ENCODE measurements around the gene ASB5.
"Not testable (repeated sequence)": the region's sequence is repeated elsewhere in the genome, so short reads cannot be mapped to it uniquely, and the experiment has no call there.

ASB5 gene

GRCh38 chr4:176300565-176300964, 31.5 kb upstream of the ASB5 start:
- Histone ChIP-seq H3K4me1 (ENCODE audit: insufficient read depth, low read length, poor library complexity, severe bottlenecking) (no peaks in the 10 kb centered on the region), H3F3A (ENCODE audit: low read depth) (no peaks in the 10 kb centered on the region), H3K4me3 (ENCODE audit: low read length, poor library complexity, severe bottlenecking) (no peak overlapping the region), H4K20me1 (ENCODE audit: insufficient read depth, low read length, poor library complexity, severe bottlenecking) (no peaks in the 10 kb centered on the region), H3K36me3 (ENCODE audit: insufficient read depth, low read length) (no peaks in the 10 kb centered on the region), H3K27me3 (ENCODE audit: insufficient read depth, low read length, poor library complexity, severe bottlenecking) (no peaks in the 10 kb centered on the region), H3K79me2 (ENCODE audit: insufficient read depth, low read length) (no peaks in the 10 kb centered on the region), H3K9ac (ENCODE audit: low read depth, low read length, poor library complexity, severe bottlenecking) (no peak overlapping the region), H2AFZ (ENCODE audit: low read length) (no peak overlapping the region), H3K4me2 (ENCODE audit: low read depth, low read length, poor library complexity, severe bottlenecking) (no peak overlapping the region), H3K9me3 (ENCODE audit: insufficient read depth, low read depth, low read length) (no peaks in the 10 kb centered on the region), H3K9me2 (replicated peaks; ENCODE audit: low read depth, low read length) (no peaks in the 10 kb centered on the region)
- TF ChIP-seq CTCF (conservative IDR thresholded peaks at IDR 0.05; ENCODE audit: low read length): no peak
- no peak for TF ChIP-seq EZH2phosphoT487 (IDR thresholded peaks at IDR 0.05; ENCODE audit: borderline replicate concordance)

- no peak overlapping the region for H3K4me2 ChIP-seq (ENCODE audit: low read depth, low read length, poor library complexity, severe bottlenecking)
These were observed 31.0 kb upstream of the ASB5 start for GRCh38 chr4:176300036-176300435.

GRCh38 chr4:176298664-176299063, 29.6 kb upstream of the ASB5 start:
- Histone ChIP-seq H3K4me1 (ENCODE audit: insufficient read depth, low read length, poor library complexity, severe bottlenecking) (no peaks in the 10 kb centered on the region), H3K9me2 (replicated peaks; ENCODE audit: low read depth, low read length) (no peaks in the 10 kb centered on the region), H4K20me1 (ENCODE audit: insufficient read depth, low read length, poor library complexity, severe bottlenecking) (no peaks in the 10 kb centered on the region), H3K36me3 (ENCODE audit: insufficient read depth, low read length) (no peaks in the 10 kb centered on the region), H3K9me3 (ENCODE audit: insufficient read depth, low read depth, low read length) (no peaks in the 10 kb centered on the region), H3K79me2 (ENCODE audit: insufficient read depth, low read length) (no peaks in the 10 kb centered on the region), H2AFZ (ENCODE audit: low read length) (no peak overlapping the region), H3F3A (ENCODE audit: low read depth) (no peaks in the 10 kb centered on the region), H3K4me3 (ENCODE audit: low read length, poor library complexity, severe bottlenecking) (no peak overlapping the region), H3K9ac (ENCODE audit: low read depth, low read length, poor library complexity, severe bottlenecking) (no peak overlapping the region), H3K4me2 (ENCODE audit: low read depth, low read length, poor library complexity, severe bottlenecking) (no peak overlapping the region), H3K27me3 (ENCODE audit: insufficient read depth, low read length, poor library complexity, severe bottlenecking) (no peaks in the 10 kb centered on the region)
- TF ChIP-seq CTCF (conservative IDR thresholded peaks at IDR 0.05; ENCODE audit: low read length) (no peak), EZH2phosphoT487 (IDR thresholded peaks at IDR 0.05; ENCODE audit: borderline replicate concordance) (no peak)

More at GRCh38 chr4:176300036-176300435, 31.0 kb upstream of the ASB5 start:
- no peaks in the 10 kb centered on the region for H3K9me3 ChIP-seq (ENCODE audit: insufficient read depth, low read depth, low read length)
- H3K4me3 ChIP-seq (ENCODE audit: low read length, poor library complexity, severe bottlenecking): no peak overlapping the region
- H3F3A ChIP-seq (ENCODE audit: low read depth): no peaks in the 10 kb centered on the region
- no peaks in the 10 kb centered on the region for H3K4me1 ChIP-seq (ENCODE audit: insufficient read depth, low read length, poor library complexity, severe bottlenecking)
- H3K9me2 ChIP-seq (replicated peaks; ENCODE audit: low read depth, low read length): no peaks in the 10 kb centered on the region
- H3K9ac ChIP-seq (ENCODE audit: low read depth, low read length, poor library complexity, severe bottlenecking): no peak overlapping the region
- H3K79me2 ChIP-seq (ENCODE audit: insufficient read depth, low read length): no peaks in the 10 kb centered on the region
- TF ChIP-seq CTCF (conservative IDR thresholded peaks at IDR 0.05; ENCODE audit: low read length) (no peak), EZH2phosphoT487 (IDR thresholded peaks at IDR 0.05; ENCODE audit: borderline replicate concordance) (no peak)
- H3K36me3 ChIP-seq (ENCODE audit: insufficient read depth, low read length): no peaks in the 10 kb centered on the region
- H4K20me1 ChIP-seq (ENCODE audit: insufficient read depth, low read length, poor library complexity, severe bottlenecking): no peaks in the 10 kb centered on the region
- no peak overlapping the region for H2AFZ ChIP-seq (ENCODE audit: low read length)
- H3K27me3 ChIP-seq (ENCODE audit: insufficient read depth, low read length, poor library complexity, severe bottlenecking): no peaks in the 10 kb centered on the region

GRCh38 chr4:176295907-176296306, 26.9 kb upstream of the ASB5 start:
- not testable (repeated sequence) for H2AFZ ChIP-seq (ENCODE audit: low read length); H3K9me3 ChIP-seq (ENCODE audit: insufficient read depth, low read depth, low read length); H3K4me2 ChIP-seq (ENCODE audit: low read depth, low read length, poor library complexity, severe bottlenecking); H3K9ac ChIP-seq (ENCODE audit: low read depth, low read length, poor library complexity, severe bottlenecking); H4K20me1 ChIP-seq (ENCODE audit: insufficient read depth, low read length, poor library complexity, severe bottlenecking); H3K36me3 ChIP-seq (ENCODE audit: insufficient read depth, low read length); H3K79me2 ChIP-seq (ENCODE audit: insufficient read depth, low read length); H3K9me2 ChIP-seq (replicated peaks; ENCODE audit: low read depth, low read length); H3K4me3 ChIP-seq (ENCODE audit: low read length, poor library complexity, severe bottlenecking); H3F3A ChIP-seq (ENCODE audit: low read depth); H3K4me1 ChIP-seq (ENCODE audit: insufficient read depth, low read length, poor library complexity, severe bottlenecking); H3K27me3 ChIP-seq (ENCODE audit: insufficient read depth, low read length, poor library complexity, severe bottlenecking)
